Subcutaneous abdominal adipose tissue (tissue), 5 donors: Measurements from ENCODE around the gene GYS1.

Experiments
- H3K27ac ChIP-seq: one replicate; pipeline ENCODE4 v1.7.0; 2013; ENCODE audit warnings: low read depth, mild to moderate bottlenecking, inconsistent platforms, low read length, moderate library complexity
- H3K27me3 ChIP-seq, 5 donors: one replicate each; pipeline ENCODE4 v1.7.0; 2013; ENCODE audit warnings: low read length in 5 of 5, inconsistent platforms in 1 of 5; ENCODE audit not compliant: control insufficient read depth in 5 of 5, insufficient read depth in 4 of 5
- H3K36me3 ChIP-seq, 5 donors: one replicate each; pipeline ENCODE4 v1.7.0; 2013; ENCODE audit warnings: low read length in 5 of 5; ENCODE audit not compliant: control insufficient read depth in 5 of 5, insufficient read depth in 5 of 5
- H3K4me1 ChIP-seq, 5 donors: one replicate each; pipeline ENCODE4 v1.7.0; 2013; ENCODE audit warnings: low read length in 5 of 5, mild to moderate bottlenecking in 3 of 5, moderate library complexity in 1 of 5; ENCODE audit not compliant: control insufficient read depth in 5 of 5, insufficient read depth in 5 of 5
- H3K4me3 ChIP-seq, 5 donors: one replicate each; pipeline ENCODE4 v1.7.0; 2013; ENCODE audit warnings: low read length in 5 of 5, low read depth in 1 of 5
- H3K9ac ChIP-seq, 5 donors: one replicate each; pipeline ENCODE4 v1.7.0; 2013; ENCODE audit warnings: low read length in 5 of 5, mild to moderate bottlenecking in 4 of 5, moderate library complexity in 3 of 5
- H3K9me3 ChIP-seq, 5 donors: one replicate each; pipeline ENCODE4 v1.7.0; 2013; ENCODE audit warnings: low read length in 5 of 5; ENCODE audit not compliant: control insufficient read depth in 5 of 5
- donor health status: healthy.
- donor health status: healthy.
- donor health status: healthy.
- donor health status: healthy.
- donor health status: healthy.

Gene GYS1

GRCh38 chr19:49004964-49005614, 12.0 kb upstream of the GYS1 start:
- H3K4me1 ChIP-seq, result no peaks in the 10 kb centered on the region
- H3K9ac ChIP-seq, result no peak overlapping the region
- no peaks in the 10 kb centered on the region for H3K9me3 ChIP-seq
- no peak overlapping the region for H3K27ac ChIP-seq
- peaks cover 3 to 63% (median 50%) of the 10 kb centered on the region in 5 donors for H3K36me3 ChIP-seq
- no peak overlapping the region for H3K4me3 ChIP-seq
- no peaks in the 10 kb centered on the region for H3K27me3 ChIP-seq

GRCh38 chr19:49004133-49004532, 11.0 kb upstream of the GYS1 start:
- Histone ChIP-seq H3K9ac (no peak overlapping the region), H3K4me1 (no peaks in the 10 kb centered on the region), H3K36me3 (peaks cover 3 to 59% (median 42%) of the 10 kb centered on the region in 5 donors), H3K9me3 (no peaks in the 10 kb centered on the region), H3K27ac (no peak overlapping the region), H3K4me3 (no peak overlapping the region), H3K27me3 (no peaks in the 10 kb centered on the region)

- Histone ChIP-seq H3K4me1 (peaks cover 0 to 3% (median 0%) of the 10 kb centered on the region in 5 donors), H3K4me3 (no peak overlapping the region), H3K36me3 (peaks cover 0 to 29% (median 13%) of the 10 kb centered on the region in 5 donors), H3K9me3 (no peaks in the 10 kb centered on the region), H3K27me3 (no peaks in the 10 kb centered on the region), H3K27ac (no peak overlapping the region), H3K9ac (no peak overlapping the region)
These were observed 6.6 kb upstream of the GYS1 start for GRCh38 chr19:48999481-49000325.

- Histone ChIP-seq H3K36me3 (peaks cover 0 to 12% (median under 1%) of the 10 kb centered on the region in 5 donors), H3K4me1 (peaks cover 4 to 16% (median 9%) of the 10 kb centered on the region in 5 donors), H3K27me3 (no peaks in the 10 kb centered on the region), H3K4me3 (no peak overlapping the region), H3K9me3 (no peaks in the 10 kb centered on the region), H3K27ac (no peak overlapping the region), H3K9ac (no peak overlapping the region)
These were observed 4.9 kb upstream of the GYS1 start for GRCh38 chr19:48997972-48998371.

GRCh38 chr19:48994035-48994386, 902 bp upstream of the GYS1 start:
- peak overlapping the region; percentile 98 for H3K27ac ChIP-seq
- H3K27me3 ChIP-seq, result no peaks in the 10 kb centered on the region
- peak overlapping the region; percentile 71 to 99 (median 81) for H3K9ac ChIP-seq
- H3K9me3 ChIP-seq, result no peaks in the 10 kb centered on the region
- H3K36me3 ChIP-seq, result peaks cover 0 to 7% (median 0%) of the 10 kb centered on the region in 5 donors
- H3K4me1 ChIP-seq, result peaks cover 6 to 52% (median 45%) of the 10 kb centered on the region in 5 donors
- H3K4me3 ChIP-seq, result peak overlapping the region; percentile 83 to 97 (median 96)

- no peaks in the 10 kb centered on the region for H3K9me3 ChIP-seq
- H3K9ac ChIP-seq, result peak overlapping the region; percentile 71 to 99 (median 93)
- H3K4me3 ChIP-seq, result peak overlapping the region; percentile 91 to 97 (median 97)
- H3K4me1 ChIP-seq, result peaks cover 6 to 52% (median 45%) of the 10 kb centered on the region in 5 donors
- H3K27ac ChIP-seq, result peak overlapping the region; percentile 98
- H3K27me3 ChIP-seq, result no peaks in the 10 kb centered on the region
- peaks cover 0 to 18% (median 10%) of the 10 kb centered on the region in 5 donors for H3K36me3 ChIP-seq
These were observed 431 bp downstream of the GYS1 start for GRCh38 chr19:48992581-48993174.

GRCh38 chr19:48991873-48992580, 1.1 kb downstream of the GYS1 start:
- Histone ChIP-seq H3K36me3 (peaks cover 0 to 20% (median 13%) of the 10 kb centered on the region in 5 donors), H3K9me3 (no peaks in the 10 kb centered on the region), H3K27me3 (no peaks in the 10 kb centered on the region), H3K4me3 (peak overlapping the region; percentile 91 to 97 (median 97)), H3K9ac (peak overlapping the region; percentile 71 to 99 (median 93)), H3K4me1 (peaks cover 6 to 52% (median 45%) of the 10 kb centered on the region in 5 donors), H3K27ac (peak overlapping the region; percentile 98)

GRCh38 chr19:48991011-48991609, 2.0 kb downstream of the GYS1 start:
- Histone ChIP-seq H3K36me3 (peaks cover 0 to 25% (median 16%) of the 10 kb centered on the region in 5 donors), H3K4me3 (peak overlapping the region in 4 of 5 donors; percentile 91 to 97 (median 97)), H3K9me3 (no peaks in the 10 kb centered on the region), H3K27ac (peak overlapping the region; percentile 98), H3K9ac (peak overlapping the region in 4 of 5 donors; percentile 86 to 99 (median 94)), H3K4me1 (peaks cover 6 to 59% (median 50%) of the 10 kb centered on the region in 5 donors), H3K27me3 (no peaks in the 10 kb centered on the region)

- H3K9ac ChIP-seq, result peak overlapping the region in 2 of 5 donors; percentile 54 to 95
These were observed 2.7 kb downstream of the GYS1 start for GRCh38 chr19:48990400-48990799.

More at GRCh38 chr19:48990400-48990799, 2.7 kb downstream of the GYS1 start:
- Histone ChIP-seq H3K27ac (peak overlapping the region; percentile 98), H3K27me3 (no peaks in the 10 kb centered on the region), H3K4me3 (peak overlapping the region in 1 of 5 donors; percentile 53), H3K9me3 (no peaks in the 10 kb centered on the region), H3K4me1 (peaks cover 6 to 64% (median 54%) of the 10 kb centered on the region in 5 donors), H3K36me3 (peaks cover 0 to 32% (median 23%) of the 10 kb centered on the region in 5 donors)
